K562 (cell line): Measurements from ENCODE around the gene LRRC3.

Experiments
- ADNP ChIP-seq: fragments of 200-800 bp; sonication (Bioruptor generic); IDR thresholded peaks from 2 replicates; pipeline ENCODE4 v1.6.1; 2016; ENCODE audit warnings: missing genetic modification characterization, missing compliant biosample characterization
- FOSL1 ChIP-seq: fragments of 200-800 bp; sonication (Bioruptor generic); conservative IDR thresholded peaks from 2 replicates; pipeline ENCODE4 v1.6.1; 2016; ENCODE audit warnings: missing genetic modification characterization, missing compliant biosample characterization
- FOXJ2 ChIP-seq: fragments of 200-800 bp; sonication (Bioruptor generic); IDR thresholded peaks from 2 replicates; pipeline ENCODE4 v1.6.1; 2016; ENCODE audit warnings: missing genetic modification characterization, missing compliant biosample characterization
- TF ChIP-seq, protein P1 (sequence below): sonication (generic); formaldehyde crosslinking; IDR thresholded peaks from 2 replicates; pipeline ENCODE4 v1.9.0; 2022; ENCODE audit warnings: mild to moderate bottlenecking, missing genetic modification reagents

- TF ChIP-seq FOXJ2 (no peak), ADNP (tag) (no peak), FOSL1 (tag) (no peak)
- TF ChIP-seq, protein P1, sequence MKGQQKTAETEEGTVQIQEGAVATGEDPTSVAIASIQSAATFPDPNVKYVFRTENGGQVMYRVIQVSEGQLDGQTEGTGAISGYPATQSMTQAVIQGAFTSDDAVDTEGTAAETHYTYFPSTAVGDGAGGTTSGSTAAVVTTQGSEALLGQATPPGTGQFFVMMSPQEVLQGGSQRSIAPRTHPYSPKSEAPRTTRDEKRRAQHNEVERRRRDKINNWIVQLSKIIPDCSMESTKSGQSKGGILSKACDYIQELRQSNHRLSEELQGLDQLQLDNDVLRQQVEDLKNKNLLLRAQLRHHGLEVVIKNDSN: no peak
Measured at GRCh38 chr21:44487831-44488230, 32.5 kb downstream of the LRRC3 start.
